Activated B cell treated with CpG ODN at 0.5 μM for 24 hours (primary cell): ENCODE results near the gene VTI1A. TPM values are rescaled to one million over a fixed set of nuclear protein-coding genes. Genes with fewer than 3 reads are reported as not detected.
A peak's percentile ranks its signal among the peaks of the same experiment; 100 is the strongest.

Source experiments
- ATAC-seq: fragments of 200-7000 bp; cut with Tn5 transposase; one replicate; pipeline ENCODE4 v1.10.0; 2021; ENCODE audit warnings: low read depth, mild to moderate bottlenecking, moderate library complexity
- CTCF ChIA-PET: fragments of 350-600 bp; sonication (Branson Sonifier 250); formaldehyde crosslinking; loops from one replicate; lab custom pipeline; 2021; ENCODE audit warnings: antibody characterized with exemption; lab: Charles Lee
- POLR2A ChIA-PET: fragments of 350-600 bp; sonication (Branson Sonifier 250); formaldehyde crosslinking; loops from one replicate; lab custom pipeline; 2021; ENCODE audit warnings: antibody characterized with exemption; lab: Charles Lee
- DNase-seq: peaks from one replicate; pipeline ENCODE4 v3.0.0; 2022
- H3K27ac Mint-ChIP-seq: one replicate; pipeline ENCODE4 v1.8.0; 2020; ENCODE audit warnings: mixed read lengths
- H3K27me3 Mint-ChIP-seq: one replicate; pipeline ENCODE4 v1.8.0; 2021; ENCODE audit warnings: mixed read lengths
- H3K36me3 Mint-ChIP-seq: one replicate; pipeline ENCODE4 v1.8.0; 2021; ENCODE audit warnings: low read depth, mixed read lengths
- H3K4me1 Mint-ChIP-seq: one replicate; pipeline ENCODE4 v1.8.0; 2021; ENCODE audit warnings: mixed read lengths
- H3K4me3 Mint-ChIP-seq: one replicate; pipeline ENCODE4 v1.8.0; 2020; ENCODE audit warnings: mild to moderate bottlenecking, mixed read lengths
- H3K9me3 Mint-ChIP-seq: one replicate; pipeline ENCODE4 v1.8.0; 2020; ENCODE audit warnings: mixed read lengths
- intact Hi-C: fragments of 100-400 bp; cut with micrococcal nuclease; formaldehyde crosslinking; loops from one replicate; pipeline ENCODE4 v1.15.1; 2024
- total RNA-seq: library from RNA; stranded (reverse); gene quantifications from 2 replicates; pipeline ENCODE4 v1.2.3, GENCODE V29; 2022
- TF ChIP-seq, protein P1 (sequence below): fragments of 200-600 bp; IDR thresholded peaks from one replicate; pipeline ENCODE4 v1.8.0; 2022; ENCODE audit warnings: antibody characterized with exemption, mild to moderate bottlenecking

VTI1A gene
- total RNA-seq, 1 donor from 2014 or later: 74.0 TPM

DNA sequence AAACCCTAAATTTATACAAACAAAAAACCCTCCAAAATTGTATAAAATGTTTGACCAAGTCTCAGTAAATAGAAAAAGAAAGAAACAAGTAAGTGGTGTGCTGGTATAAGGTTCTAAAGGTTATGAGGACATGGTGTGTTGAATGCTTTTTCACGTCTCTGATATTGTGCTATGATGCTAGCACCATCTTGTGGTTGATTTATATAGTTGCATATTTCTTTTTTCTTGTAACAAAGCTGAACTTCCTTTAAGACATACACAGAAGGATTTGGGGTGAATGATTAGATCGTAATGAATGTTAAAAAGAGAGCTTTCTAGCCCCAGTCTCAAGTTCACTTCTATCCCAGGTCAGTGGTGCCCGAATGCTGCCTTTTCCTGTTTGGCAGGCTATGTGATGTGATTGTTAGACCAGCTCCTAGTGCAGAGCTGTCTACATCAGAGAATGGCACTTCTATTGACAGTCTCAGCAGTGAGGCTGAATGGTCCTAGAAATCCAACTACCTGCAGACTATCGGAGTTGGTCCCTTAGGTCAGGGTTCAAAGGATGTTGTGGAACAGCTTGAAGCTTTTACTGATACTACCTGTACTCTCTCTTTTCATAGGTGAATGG is 25.0 kb downstream of the VTI1A start:
- peaks cover 4% of the 10 kb centered on the region for H3K4me1 Mint-ChIP-seq
- ATAC-seq (peak; percentile 52), DNase-seq (no peak)
- CTCF ChIA-PET: interaction anchor here (0.7 to 3.9 kb wide), 17 partner anchors 9 to 1190 kb away, joined by 3 to 18 read pairs (median 4); partner anchors contain the start of genes VTI1A and ZDHHC6
- no peaks in the 10 kb centered on the region for H3K27me3 Mint-ChIP-seq
- POLR2A ChIA-PET: interaction anchor here (1.1 kb wide), 1 partner anchor 25 kb away, joined by 4 read pairs; the partner anchor contains the start of genes VTI1A and ZDHHC6
- intact Hi-C loops: loop anchor here (1.0 to 10.0 kb wide), 7 partner anchors 25 to 1091 kb away; partner anchors contain the start of genes VTI1A and ZDHHC6
- H3K4me3 Mint-ChIP-seq: no peak overlapping the region
- H3K36me3 Mint-ChIP-seq: peaks cover 14% of the 10 kb centered on the region
- TF ChIP-seq, protein P1, sequence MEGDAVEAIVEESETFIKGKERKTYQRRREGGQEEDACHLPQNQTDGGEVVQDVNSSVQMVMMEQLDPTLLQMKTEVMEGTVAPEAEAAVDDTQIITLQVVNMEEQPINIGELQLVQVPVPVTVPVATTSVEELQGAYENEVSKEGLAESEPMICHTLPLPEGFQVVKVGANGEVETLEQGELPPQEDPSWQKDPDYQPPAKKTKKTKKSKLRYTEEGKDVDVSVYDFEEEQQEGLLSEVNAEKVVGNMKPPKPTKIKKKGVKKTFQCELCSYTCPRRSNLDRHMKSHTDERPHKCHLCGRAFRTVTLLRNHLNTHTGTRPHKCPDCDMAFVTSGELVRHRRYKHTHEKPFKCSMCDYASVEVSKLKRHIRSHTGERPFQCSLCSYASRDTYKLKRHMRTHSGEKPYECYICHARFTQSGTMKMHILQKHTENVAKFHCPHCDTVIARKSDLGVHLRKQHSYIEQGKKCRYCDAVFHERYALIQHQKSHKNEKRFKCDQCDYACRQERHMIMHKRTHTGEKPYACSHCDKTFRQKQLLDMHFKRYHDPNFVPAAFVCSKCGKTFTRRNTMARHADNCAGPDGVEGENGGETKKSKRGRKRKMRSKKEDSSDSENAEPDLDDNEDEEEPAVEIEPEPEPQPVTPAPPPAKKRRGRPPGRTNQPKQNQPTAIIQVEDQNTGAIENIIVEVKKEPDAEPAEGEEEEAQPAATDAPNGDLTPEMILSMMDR: peak; percentile 63
- no peak overlapping the region for H3K27ac Mint-ChIP-seq
- no peaks in the 10 kb centered on the region for H3K9me3 Mint-ChIP-seq

DNA sequence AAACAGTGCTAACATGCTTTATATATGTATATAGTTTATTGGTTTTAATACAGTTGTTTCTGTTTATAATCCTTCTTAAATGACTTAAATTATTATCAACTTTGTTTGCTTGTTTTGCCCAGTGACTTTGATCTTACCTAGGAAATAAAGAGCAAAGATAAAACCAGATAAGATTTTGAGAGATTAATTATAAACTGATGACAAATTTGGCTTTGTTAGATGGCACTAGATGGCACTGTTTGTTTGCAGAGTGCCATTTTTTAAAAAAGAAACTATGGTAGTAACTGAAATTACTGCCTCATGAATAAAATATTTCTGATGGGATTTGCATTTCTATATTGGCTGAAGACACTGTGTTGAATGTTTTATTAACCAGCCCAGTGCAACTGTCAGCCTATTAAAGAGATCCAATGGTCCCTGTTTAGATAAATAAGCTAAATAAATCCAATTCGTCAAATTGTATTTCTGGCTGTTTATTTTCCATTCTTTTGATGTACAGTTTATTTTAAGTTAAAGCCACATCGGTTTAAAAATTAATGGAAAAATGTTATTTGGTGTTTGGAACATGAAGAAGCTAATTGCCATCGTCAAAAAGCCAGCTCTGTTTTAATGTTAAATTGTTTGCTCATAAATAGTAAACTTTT is 28.7 kb downstream of the VTI1A start:
- TF ChIP-seq, protein P1: no peak
- ATAC-seq (no peak), DNase-seq (no peak)
- Mint-ChIP-seq H3K36me3 (peaks cover 9% of the 10 kb centered on the region), H3K9me3 (no peaks in the 10 kb centered on the region), H3K4me1 (peaks cover 4% of the 10 kb centered on the region), H3K4me3 (no peak overlapping the region), H3K27me3 (no peaks in the 10 kb centered on the region), H3K27ac (no peak overlapping the region)
- CTCF ChIA-PET: interaction anchor here (0.7 to 2.2 kb wide), 3 partner anchors 11 to 1045 kb away, joined by 3 to 11 read pairs (median 5); no protein-coding TSS in a partner anchor
- intact Hi-C loops: loop anchor here (2.0 to 10.0 kb wide), 2 partner anchors 649 to 1045 kb away; no protein-coding TSS in a partner anchor
- POLR2A ChIA-PET: no interaction called here

DNA sequence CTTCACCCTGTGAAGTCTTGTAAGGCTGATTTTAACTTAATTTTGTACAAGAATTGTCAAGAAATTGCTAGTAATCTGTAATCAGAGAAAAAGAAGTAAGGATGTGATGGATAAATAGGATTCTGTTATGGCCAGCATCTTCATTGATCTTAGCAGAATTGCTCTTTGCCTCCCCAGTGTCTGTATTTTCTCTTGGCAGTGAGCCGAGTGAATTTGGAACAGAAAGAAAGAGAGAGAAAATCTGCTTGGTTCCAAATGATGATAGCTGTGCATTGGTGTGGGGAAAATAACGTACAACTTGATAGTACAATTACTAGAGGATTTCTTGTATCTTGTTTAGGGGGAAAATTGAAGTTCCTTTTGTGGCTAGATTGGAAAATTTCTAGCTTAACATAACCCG is 34.6 kb downstream of the VTI1A start:
- Mint-ChIP-seq H3K9me3 (no peaks in the 10 kb centered on the region), H3K4me1 (no peaks in the 10 kb centered on the region), H3K36me3 (peaks cover 17% of the 10 kb centered on the region), H3K4me3 (no peak overlapping the region), H3K27ac (no peak overlapping the region), H3K27me3 (no peaks in the 10 kb centered on the region)
- CTCF ChIA-PET: interaction anchor here (2.2 kb wide), 1 partner anchor 10 kb away, joined by 12 read pairs; no protein-coding TSS in a partner anchor
- TF ChIP-seq, protein P1: no peak
- ATAC-seq (no peak), DNase-seq (no peak)
- intact Hi-C loops: no loop called here
- POLR2A ChIA-PET: no interaction called here

GRCh38 chr10:112484399-112484798 is 37.4 kb downstream of the VTI1A start:
- Mint-ChIP-seq H3K27ac (no peak overlapping the region), H3K36me3 (peaks cover 12% of the 10 kb centered on the region), H3K4me3 (no peak overlapping the region), H3K9me3 (no peaks in the 10 kb centered on the region), H3K4me1 (no peaks in the 10 kb centered on the region), H3K27me3 (no peaks in the 10 kb centered on the region)
- POLR2A ChIA-PET: no interaction called here
- intact Hi-C loops: no loop called here
- no peak for ATAC-seq
- no peak for DNase-seq
- CTCF ChIA-PET: no interaction called here
- TF ChIP-seq, protein P1: no peak

DNA sequence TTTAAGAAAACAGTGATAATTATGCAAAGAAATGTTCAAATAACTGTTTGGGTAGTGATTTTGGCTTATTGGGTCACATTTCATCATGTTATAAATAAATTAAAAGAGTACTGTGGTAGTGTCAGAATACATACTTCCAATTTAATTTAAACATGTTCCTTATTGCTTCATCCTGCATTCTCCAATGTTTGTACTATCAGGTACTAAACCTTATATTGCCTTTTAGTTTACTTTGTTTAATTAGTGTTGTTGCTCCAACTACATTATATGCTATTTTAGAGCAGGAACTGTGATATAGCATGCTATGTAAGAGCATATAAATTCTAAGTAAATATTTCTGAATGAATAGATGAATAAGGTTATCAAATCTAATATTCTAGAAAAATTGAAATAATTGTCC is 40.9 kb downstream of the VTI1A start:
- ChIA-PET POLR2A (no interaction called here), CTCF (no interaction called here)
- H3K4me1 Mint-ChIP-seq: no peaks in the 10 kb centered on the region
- no peak overlapping the region for H3K27ac Mint-ChIP-seq
- ATAC-seq: no peak
- TF ChIP-seq, protein P1: no peak
- intact Hi-C loops: no loop called here
- H3K36me3 Mint-ChIP-seq: peaks cover 8% of the 10 kb centered on the region
- no peaks in the 10 kb centered on the region for H3K9me3 Mint-ChIP-seq
- H3K27me3 Mint-ChIP-seq: no peaks in the 10 kb centered on the region
- DNase-seq: no peak
- H3K4me3 Mint-ChIP-seq: no peak overlapping the region
